Caki2 (cell line): ENCODE data around the gene CLDN1. TPM values are rescaled to one million over a fixed set of nuclear protein-coding genes. Genes with fewer than 3 reads are reported as not detected.

Source experiments
- DNase-seq: peaks from one replicate; pipeline ENCODE4 v3.0.0-alpha.2; 2015; ENCODE audit warnings: low read depth
- in situ Hi-C: cut with HindIII; loops from 2 replicates; pipeline ENCODE4 v1.10.0; 2016; ENCODE audit warnings: low sequenced_read_pairs, low pct_unique_long_range_greater_than_20kb, mixed read lengths
- total RNA-seq: library from RNA; depleted of rRNA; stranded (reverse); fragments of >200 nt; shearing (Covaris generic); gene quantifications from 2 replicates; pipeline ENCODE4 v1.2.3, GENCODE V29; 2014; ENCODE audit warnings: low replicate concordance; rRNA removed

Gene CLDN1, protein sequence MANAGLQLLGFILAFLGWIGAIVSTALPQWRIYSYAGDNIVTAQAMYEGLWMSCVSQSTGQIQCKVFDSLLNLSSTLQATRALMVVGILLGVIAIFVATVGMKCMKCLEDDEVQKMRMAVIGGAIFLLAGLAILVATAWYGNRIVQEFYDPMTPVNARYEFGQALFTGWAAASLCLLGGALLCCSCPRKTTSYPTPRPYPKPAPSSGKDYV
- total RNA-seq, result 129 and 151 TPM in 2 replicates

DNA sequence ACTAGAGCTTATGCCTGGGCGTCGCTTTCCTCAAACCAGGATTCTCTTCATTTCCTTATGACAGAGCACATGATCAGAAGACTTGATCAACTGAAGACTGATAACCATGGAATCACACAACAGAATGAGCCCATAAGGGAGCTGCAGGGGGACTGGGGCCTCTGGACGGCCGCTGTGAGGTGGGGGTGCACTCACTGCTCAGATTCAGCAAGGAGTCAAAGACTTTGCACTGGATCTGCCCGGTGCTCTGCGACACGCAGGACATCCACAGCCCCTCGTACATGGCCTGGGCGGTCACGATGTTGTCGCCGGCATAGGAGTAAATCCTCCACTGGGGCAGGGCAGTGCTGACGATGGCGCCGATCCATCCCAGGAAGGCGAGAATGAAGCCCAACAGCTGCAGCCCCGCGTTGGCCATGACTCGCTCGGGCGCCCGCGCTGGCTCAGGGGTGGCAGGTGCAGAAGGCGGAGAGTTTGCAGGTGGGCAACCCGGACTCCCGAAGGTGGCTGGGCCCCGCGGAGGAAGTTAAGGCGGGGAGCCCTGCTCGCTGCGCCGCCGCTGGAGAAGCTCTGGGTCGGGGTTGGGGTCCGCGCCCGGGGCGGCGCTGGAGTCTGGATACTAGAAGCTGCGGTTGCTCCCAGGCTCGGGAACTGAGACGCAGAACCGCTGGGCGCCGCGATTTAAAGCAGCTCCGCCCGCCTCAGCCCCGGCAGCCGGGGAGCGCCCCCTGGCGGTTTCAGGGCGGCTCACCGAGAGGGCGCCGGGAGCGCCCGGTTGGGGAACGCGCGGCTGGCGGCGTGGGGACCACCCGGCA is at the start of gene CLDN1:
TSS of gene CLDN1 (minus strand) at position 658 of the 815 bp plus-strand sequence. CDS start at position 418, 240 bp downstream.
- DNase-seq, result peak; percentile 78
- in situ Hi-C loops, result loop anchor here (25.0 kb wide), 1 partner anchor 360 kb away; no protein-coding TSS in a partner anchor

DNA sequence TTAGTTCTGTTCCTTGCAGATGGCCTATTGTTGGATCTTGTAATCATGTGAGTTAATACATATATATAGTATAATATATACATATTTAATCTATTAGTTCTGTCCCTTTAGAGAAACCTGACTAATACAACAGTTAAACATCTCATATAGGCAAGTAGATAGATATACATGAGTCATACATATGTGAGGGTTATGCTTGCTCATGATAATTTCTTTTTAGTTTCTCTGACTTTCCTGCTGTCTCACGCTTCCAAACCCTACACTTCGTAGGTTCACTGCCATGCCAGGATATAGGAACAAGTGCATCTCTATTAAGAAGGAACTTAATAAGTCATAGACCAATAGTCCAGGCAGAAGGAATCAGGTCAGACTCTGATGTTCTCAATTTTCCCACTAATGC is 48.9 kb upstream of the CLDN1 start:
- DNase-seq, result no peak
- in situ Hi-C loops, result no loop called here

DNA sequence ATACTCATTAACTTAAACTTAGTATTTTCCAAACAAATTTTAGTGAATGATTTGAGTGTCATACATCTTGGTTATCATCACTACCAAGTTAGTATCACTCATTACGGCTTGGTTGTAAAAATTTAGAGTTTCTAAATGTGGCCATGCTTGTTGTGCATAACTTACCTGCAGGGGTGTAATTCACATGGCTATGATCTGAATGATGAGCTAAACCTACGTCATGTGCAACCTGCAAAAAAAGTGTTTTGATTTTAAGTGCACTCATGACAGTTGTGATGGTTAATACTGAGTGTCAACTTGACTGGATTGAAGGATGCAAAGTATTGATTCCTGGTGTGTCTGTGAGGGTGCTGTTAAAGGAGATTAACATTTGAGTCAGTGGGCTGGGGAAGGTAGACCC is 48.1 kb upstream of the CLDN1 start:
- DNase-seq, result no peak
- in situ Hi-C loops, result no loop called here

DNA sequence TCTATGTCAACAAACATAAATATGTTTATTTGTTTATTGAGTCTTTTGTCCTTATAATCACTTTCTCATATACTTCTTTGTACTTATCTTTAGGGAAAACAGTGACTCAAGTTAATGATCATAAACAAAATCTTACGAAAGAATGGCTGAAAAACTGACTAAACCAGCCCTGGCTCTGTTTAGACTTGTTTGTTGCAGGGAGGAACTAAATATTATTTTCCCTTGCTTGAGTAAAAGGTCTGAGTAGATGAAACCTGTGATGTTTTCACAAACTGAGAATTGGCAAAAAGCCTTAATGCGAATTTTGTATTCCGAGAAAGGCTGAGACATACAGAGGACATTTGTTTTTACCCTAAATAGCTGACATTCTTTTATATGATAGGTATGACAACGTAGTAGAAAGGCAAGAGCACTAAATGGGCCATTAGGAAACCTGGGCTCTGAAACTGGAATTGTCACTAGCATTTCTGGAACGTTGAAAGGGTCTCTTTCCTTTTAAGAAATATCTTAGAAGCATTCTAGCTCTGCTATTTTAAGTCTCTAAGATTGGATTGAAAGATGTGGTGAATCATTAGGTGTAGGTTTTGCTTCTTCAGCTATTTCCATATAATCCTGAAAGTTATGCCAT is 47.5 kb upstream of the CLDN1 start:
- in situ Hi-C loops, result no loop called here
- DNase-seq, result no peak

DNA sequence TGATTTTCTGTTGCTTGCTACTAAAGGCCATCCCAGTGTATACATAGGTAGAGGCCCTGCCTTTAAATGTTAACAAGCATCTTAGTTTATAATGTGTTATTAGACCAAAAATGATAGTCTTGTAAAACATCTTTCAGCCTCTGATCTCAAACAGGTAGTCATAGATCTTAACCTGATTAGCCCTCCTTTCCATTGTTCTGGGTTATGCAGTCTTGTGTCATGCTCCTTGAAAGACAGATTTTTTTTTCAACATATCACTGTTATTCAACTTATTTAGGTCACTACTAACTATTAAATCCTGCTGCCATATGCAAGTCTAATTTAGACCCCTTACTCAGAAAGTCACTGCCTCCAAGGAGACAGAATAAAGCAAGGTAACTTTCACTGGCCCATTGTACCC is 46.6 kb upstream of the CLDN1 start:
- no peak for DNase-seq
- in situ Hi-C loops, result no loop called here

DNA sequence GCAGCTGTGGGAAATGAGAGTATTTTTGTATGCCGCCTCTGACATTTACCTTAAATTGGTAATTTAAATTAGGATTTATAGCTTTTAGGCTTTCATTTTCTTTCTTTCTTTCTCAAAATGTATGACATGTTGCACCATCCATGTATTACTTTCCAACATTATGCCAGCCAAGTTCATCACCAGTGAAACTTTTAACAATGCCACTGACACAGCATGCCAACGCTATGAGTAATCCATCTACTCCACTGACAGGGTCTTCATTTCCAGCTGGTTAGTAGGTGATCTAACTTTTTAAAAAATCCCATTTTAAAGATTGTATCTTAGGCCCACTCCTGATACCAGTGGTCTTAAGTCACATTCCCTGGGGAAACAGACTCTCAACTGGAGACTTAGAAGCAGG is 43.9 kb upstream of the CLDN1 start:
- no peak for DNase-seq
- in situ Hi-C loops, result no loop called here

DNA sequence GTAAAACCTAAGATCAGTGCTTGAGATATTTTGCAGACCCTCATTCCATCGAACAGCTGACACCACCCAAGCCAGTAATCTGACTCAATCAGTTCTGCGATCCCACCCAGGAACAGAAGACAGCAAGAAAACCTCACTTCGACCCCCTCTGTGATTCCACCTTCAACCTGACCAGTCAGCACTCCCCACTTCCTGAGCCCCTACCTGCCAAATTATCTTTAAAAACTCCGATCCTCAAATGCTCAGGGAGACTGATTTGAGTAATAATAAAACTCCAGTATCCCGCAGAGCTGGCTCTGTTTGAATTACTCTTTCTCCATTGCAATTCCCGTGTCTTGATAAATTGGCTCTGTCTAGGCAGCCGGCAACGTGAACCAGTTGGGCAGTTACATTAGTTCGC is 40.0 kb upstream of the CLDN1 start:
- in situ Hi-C loops, result no loop called here
- no peak for DNase-seq

DNA sequence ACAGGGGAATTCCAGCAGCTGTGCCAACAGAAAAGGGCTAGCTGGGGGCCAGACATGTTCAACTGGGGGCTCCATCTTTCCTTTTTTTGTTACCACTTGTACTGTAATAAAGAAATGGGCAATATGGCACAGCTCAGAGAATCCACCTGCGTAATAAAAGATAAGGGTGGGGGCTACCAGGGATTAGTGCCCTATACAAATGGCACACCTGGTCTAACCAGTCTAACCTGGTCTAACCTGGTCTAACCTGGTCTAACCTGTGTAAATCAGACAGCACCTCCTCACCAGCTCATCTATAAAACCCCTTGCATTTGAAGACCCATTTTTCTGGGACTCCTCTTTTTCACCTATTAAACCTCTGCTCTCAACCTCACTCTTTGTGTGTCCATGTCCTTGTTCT is 39.5 kb upstream of the CLDN1 start:
- in situ Hi-C loops, result no loop called here
- no peak for DNase-seq

DNA sequence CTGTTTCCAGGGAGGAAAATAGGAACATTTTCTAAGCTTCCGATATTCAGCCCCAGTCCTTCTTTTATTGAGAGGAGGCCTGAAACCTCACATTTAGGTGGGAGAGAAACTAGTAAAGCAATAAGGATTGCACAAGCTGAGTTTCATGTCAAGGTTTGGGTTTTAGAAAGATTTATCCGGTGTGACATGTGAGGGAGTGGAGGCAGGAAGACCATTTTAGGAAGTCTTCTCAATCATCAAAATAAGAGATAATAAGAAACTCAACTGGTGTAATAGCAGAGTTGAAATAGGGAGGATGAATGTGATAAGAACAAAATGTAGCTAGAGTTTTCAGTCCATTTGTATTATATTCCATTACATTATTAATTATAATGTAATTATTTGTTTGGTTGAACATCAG is 38.0 kb upstream of the CLDN1 start:
- no peak for DNase-seq
- in situ Hi-C loops, result no loop called here

DNA sequence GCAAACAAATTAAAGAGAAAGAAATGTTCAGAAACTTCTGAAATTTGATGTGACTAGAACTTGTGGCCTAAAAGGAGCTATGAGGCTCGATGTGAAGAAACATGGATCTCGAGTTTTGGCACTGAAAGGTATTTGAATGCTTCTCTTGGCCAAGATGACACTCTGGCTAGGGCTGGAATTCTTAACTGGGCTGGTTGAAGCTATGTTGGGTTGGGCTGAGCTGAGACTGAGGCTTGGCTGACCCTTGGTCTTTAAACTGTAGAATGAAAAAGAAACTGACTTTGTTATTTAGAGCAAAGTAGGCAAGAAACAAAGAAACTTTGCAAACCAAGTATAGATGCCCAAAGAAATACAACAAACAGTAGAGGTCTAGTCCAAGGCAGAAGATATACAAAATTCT is 37.6 kb upstream of the CLDN1 start:
- no peak for DNase-seq
- in situ Hi-C loops, result no loop called here

DNA sequence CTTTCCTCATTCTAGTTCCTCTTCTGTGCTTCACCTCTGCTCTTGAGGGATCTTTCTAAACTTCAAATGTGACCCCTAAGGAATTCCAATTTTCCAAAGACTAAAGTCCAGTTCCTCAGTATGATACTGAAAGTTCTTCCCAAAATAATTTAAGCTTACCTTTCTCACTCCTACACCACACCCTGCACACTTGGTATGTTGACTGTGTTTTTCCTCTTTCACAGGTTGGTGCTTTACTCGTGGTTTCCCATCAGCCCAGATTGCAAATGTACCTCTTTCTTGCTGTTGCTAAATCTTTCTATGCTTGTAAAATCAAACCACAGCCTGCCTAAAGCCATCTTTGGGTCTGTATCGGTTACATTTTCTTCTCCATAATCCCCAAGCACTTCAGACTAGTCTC is 35.2 kb upstream of the CLDN1 start:
- in situ Hi-C loops, result no loop called here
- DNase-seq, result no peak

DNA sequence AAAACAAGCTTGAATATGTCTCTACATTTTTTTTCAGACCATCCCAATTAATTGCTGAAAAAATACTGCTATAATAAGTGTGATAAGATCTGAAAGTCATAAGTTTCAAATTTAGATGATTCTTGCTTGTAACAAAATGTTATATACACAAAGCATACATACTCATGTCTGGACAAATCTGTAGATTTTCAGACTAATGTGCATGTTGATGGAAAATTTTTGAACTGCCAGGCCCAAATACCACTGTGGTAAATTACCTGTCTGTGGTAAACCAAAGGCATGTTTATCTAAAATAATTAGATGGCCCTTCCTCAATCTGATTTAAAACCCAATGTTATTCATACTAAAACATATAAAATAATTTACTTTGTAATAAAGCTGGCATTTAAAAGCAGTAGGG is 34.0 kb upstream of the CLDN1 start:
- in situ Hi-C loops, result no loop called here
- no peak for DNase-seq

DNA sequence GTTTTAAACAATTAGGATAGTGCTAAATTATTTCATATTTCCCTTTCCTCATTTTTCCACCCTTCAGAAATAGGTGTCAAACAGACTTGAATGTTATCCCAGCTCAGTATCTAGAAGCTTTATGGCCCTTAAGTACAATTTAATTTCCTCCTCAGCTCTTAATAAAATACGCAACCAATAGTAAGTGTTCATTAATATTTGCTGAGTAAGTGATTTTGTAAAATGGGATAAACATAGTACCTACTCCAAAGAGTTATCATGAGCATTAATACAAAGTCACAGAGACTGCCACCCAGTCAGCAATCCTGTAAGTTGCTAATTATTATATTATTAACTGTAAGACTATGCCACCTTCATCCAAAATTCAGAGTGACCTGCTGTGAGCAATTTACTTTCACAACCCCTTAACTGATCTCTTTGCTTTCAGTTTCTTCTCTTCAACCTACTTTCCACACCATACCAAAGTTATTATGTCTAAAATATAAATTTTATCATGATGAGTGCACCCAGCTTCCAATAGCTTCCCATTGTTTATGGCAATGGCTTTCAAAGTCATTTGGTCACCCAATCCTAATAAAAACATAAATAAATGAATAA is 30.7 kb upstream of the CLDN1 start:
- in situ Hi-C loops, result no loop called here
- no peak for DNase-seq

DNA sequence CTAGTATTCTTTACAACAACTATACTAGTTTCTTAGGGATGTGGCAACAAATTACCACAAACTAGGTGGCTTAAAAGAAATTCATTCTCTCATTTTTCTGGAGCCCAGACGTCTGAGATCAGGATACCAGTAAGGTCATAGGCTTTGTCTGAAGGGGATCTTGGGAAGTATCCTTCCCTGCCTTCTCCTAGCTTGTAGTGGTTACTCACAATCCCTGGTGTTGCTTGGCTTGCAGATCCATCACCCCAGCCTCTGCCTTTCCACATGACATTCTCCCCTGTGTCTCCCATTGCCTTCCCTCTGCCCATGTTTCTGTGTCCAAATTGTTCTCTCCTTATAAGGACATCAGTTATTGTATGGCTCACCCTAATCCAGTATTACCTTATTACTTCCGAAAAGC is 24.3 kb upstream of the CLDN1 start:
- in situ Hi-C loops, result no loop called here
- no peak for DNase-seq

DNA sequence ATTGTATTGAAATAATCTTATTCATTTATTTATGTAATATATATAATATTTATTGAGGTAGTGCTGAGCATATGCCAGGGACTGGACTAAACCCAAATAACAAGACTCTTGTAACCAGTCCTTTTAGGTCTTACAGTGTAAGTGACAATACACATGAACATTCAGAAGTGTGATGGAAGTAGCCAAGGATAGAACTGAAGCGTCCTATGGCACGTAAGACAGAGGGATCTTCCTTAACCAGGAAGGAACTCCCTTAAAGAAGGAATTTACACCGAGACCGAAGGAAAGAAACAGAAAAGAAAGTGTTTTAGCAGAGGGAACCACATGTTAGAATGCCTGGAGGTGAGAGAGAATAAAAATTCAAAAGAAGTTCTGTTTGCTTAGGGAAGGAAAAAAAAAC is 23.6 kb upstream of the CLDN1 start:
- in situ Hi-C loops, result no loop called here
- no peak for DNase-seq

DNA sequence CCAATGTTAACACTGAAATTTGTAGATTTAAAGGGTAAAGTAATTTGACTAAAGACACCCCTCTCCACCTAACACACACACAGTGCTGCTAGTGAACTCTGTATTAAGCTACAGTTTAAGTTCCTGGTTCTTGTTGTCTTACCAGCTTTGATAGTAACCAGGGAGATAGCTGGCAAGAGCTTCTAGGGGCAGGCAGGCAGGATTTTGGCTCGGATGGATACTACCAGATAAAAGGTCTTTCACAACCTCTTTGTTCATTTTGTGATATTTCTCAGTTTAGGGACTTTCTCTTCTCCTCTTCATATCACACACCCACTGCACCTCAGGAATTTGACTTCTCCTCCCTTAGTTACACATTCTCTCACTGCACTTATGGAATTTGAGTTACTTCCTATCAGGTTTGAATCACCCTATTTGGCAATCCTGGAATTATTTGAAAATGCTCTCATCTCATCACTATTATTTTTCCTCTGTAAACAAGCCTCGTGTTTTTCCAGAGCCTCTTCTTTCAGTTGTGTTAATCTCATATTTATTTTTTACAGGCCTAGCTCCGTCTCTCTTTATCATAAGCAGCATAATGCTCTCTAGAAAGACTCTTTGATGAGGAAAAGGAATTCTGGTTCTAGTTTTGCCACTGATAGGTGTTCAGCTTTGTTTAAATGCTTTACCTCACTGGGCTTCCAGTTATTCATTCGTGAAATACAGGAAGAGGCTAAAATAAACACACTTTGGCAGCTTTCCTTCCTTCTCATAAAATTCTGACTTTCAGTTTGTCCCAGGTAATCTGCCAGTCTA is 23.0 kb upstream of the CLDN1 start:
- in situ Hi-C loops, result no loop called here
- peak; percentile 98 for DNase-seq

DNA sequence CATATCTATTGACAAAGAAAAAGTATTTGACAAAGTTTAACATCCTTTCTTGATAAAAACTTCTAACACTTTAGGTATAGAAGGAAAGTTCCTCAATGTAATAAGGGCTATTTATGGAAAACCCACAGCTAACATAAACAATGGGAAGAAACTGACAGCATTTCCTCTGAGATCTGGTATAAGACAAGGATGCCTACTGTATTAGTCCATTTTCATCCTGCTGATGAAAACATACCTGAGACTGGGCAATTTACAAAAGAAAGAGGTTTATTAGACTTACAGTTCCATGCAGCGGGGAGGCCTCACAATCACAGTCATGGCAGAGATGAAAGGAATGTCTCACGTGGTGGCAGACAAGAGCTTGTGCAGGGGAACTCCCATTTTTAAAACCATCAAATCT is 17.8 kb upstream of the CLDN1 start:
- DNase-seq, result no peak
- in situ Hi-C loops, result no loop called here

DNA sequence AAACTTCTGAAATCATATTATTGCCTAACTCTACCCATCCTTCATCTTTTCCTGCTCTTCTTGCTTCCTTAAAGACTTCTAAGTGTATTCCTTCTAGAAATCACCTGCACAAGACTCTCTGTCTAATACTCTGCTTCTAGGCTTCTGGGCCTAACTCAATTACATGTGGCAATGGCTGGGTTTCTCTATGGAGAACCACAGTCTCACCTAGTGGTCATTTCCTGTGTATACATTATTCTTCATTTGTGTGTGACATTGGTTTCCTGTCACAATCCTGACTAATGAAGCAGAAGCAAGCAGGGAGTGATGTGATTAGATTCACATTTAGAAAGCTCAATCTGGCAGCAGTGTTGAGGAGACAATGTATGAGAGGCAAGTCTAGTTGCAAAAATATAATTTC is 16.9 kb upstream of the CLDN1 start:
- no peak for DNase-seq
- in situ Hi-C loops, result no loop called here
